Measurements from ENCODE around the gene SYT2.
"Not testable (repeated sequence)": the region's sequence is repeated elsewhere in the genome, so short reads cannot be mapped to it uniquely, and the experiment has no call there.

SYT2 gene

GRCh38 chr1:202565890-202566602, 144.2 kb downstream of the SYT2 start:
- DNase-seq, result no peak

GRCh38 chr1:202564958-202565495, 145.2 kb downstream of the SYT2 start:
- DNase-seq, result no peak

GRCh38 chr1:202563818-202564217, 146.4 kb downstream of the SYT2 start:
- DNase-seq, result no peak

GRCh38 chr1:202562444-202563060, 147.7 kb downstream of the SYT2 start:
- DNase-seq, result no peak

GRCh38 chr1:202561726-202562443, 148.4 kb downstream of the SYT2 start:
- no peak for DNase-seq

GRCh38 chr1:202561240-202561639, 149.0 kb downstream of the SYT2 start:
- DNase-seq, result no peak

- DNase-seq, result not testable (repeated sequence)
Measured at GRCh38 chr1:202557662-202558061, 152.6 kb downstream of the SYT2 start.

- DNase-seq, result not testable (repeated sequence)
Measured at GRCh38 chr1:202556037-202556436, 154.2 kb downstream of the SYT2 start.

GRCh38 chr1:202554619-202555018, 155.6 kb downstream of the SYT2 start:
- not testable (repeated sequence) for DNase-seq

- no peak for DNase-seq
Measured at GRCh38 chr1:202553560-202554038, 156.7 kb downstream of the SYT2 start.

GRCh38 chr1:202553078-202553477, 157.2 kb downstream of the SYT2 start:
- DNase-seq, result not testable (repeated sequence)

- not testable (repeated sequence) for DNase-seq
Measured at GRCh38 chr1:202552615-202553014, 157.6 kb downstream of the SYT2 start.

GRCh38 chr1:202551683-202552082, 158.6 kb downstream of the SYT2 start:
- no peak for DNase-seq

GRCh38 chr1:202550088-202550487, 160.2 kb downstream of the SYT2 start:
- DNase-seq, result not testable (repeated sequence)

GRCh38 chr1:202547215-202547614, 163.0 kb downstream of the SYT2 start:
- no peak for DNase-seq

- DNase-seq, result not testable (repeated sequence)
Measured at GRCh38 chr1:202546796-202547195, 163.5 kb downstream of the SYT2 start.

GRCh38 chr1:202546377-202546776, 163.9 kb downstream of the SYT2 start:
- not testable (repeated sequence) for DNase-seq

- not testable (repeated sequence) for DNase-seq
Measured at GRCh38 chr1:202545647-202546303, 164.5 kb downstream of the SYT2 start.

GRCh38 chr1:202544766-202545449, 165.3 kb downstream of the SYT2 start:
- DNase-seq, result not testable (repeated sequence)

GRCh38 chr1:202543537-202543936, 166.7 kb downstream of the SYT2 start:
- not testable (repeated sequence) for DNase-seq

GRCh38 chr1:202542415-202542814, 167.8 kb downstream of the SYT2 start:
- DNase-seq, result not testable (repeated sequence)

- not testable (repeated sequence) for DNase-seq
Measured at GRCh38 chr1:202540858-202541257, 169.4 kb downstream of the SYT2 start.
